K562 (cell line): ENCODE results near the gene HBEGF. TPM values are rescaled to one million over a fixed set of nuclear protein-coding genes. Genes with fewer than 3 reads are reported as not detected.

Source experiments
- ATAC-seq: fragments of 200-7000 bp; cut with Tn5 transposase; 3 replicates; pipeline ENCODE4 v1.9.1; 2020; ENCODE audit warnings: moderate library complexity
- BruUV-seq: library from RNA; stranded (reverse); fragments of 400-500 nt; replicated peaks from 2 replicates; lab custom pipeline; 2021; lab: Mats Ljungman, UMichigan
- CTCF ChIA-PET: fragments of 300-600 bp; formaldehyde crosslinking; extraction: SDS; loops from one replicate; lab custom pipeline; 2021; ENCODE audit warnings: low intra/inter-chr PET ratio; lab: Yijun Ruan, JAX
- POLR2A ChIA-PET: fragments of 300-600, 350-650 bp; sonication (Branson Sonifier 250); formaldehyde crosslinking; extraction: SDS; loops from one replicate; lab custom pipeline; 2021; ENCODE audit warnings: antibody characterized with exemption, inconsistent platforms; lab: Yijun Ruan, JAX
- DNase-seq, 4 experiments: peaks; one replicate each; pipeline versions ENCODE4 v3.0.0 to v3.0.0-alpha.2; 2011 to 2018; ENCODE audit warnings: low spot score in 3 of 4, mixed read lengths in 3 of 4; ENCODE audit errors: extremely low read depth in 1 of 4
- FAIRE-seq: peaks from 2 replicates; lab custom pipeline; 2011; peaks lifted over from hg19 to GRCh38; lab: Jason Lieb, UNC
- H2AFZ ChIP-seq: 2 replicates; pipeline ENCODE4 v1.6.0; 2011; ENCODE audit warnings: low read depth, low read length, control low read depth, inconsistent platforms
- H3K27ac ChIP-seq: fragments of 200-600 bp; 3 replicates; pipeline ENCODE4 v1.8.0; 2011; ENCODE audit warnings: low read depth, mild to moderate bottlenecking, control low read depth, inconsistent platforms, low read length, moderate library complexity, mixed read lengths; ENCODE audit errors: extremely low read depth
- H3K27me3 ChIP-seq, 2 experiments: fragments of 300-600 bp in 1 of 2; 2 replicates in 1 of 2; 3 replicates in 1 of 2; pipeline versions ENCODE4 v1.6.0 to v1.8.0; 2011; ENCODE audit warnings: inconsistent platforms in 2 of 2, low read length in 2 of 2, mild to moderate bottlenecking in 1 of 2, mixed read lengths in 1 of 2, moderate library complexity in 1 of 2; ENCODE audit not compliant: control insufficient read depth in 2 of 2, insufficient read depth in 2 of 2
- H3K36me3 ChIP-seq: fragments of 300-600 bp; 3 replicates; pipeline ENCODE4 v1.8.0; 2011; ENCODE audit warnings: mild to moderate bottlenecking, low read length, inconsistent platforms; ENCODE audit not compliant: control insufficient read depth, insufficient read depth
- H3K4me1 ChIP-seq, 2 experiments: fragments of 200-600 bp in 1 of 2; replicated peaks in 1 of 2; 2 replicates in 1 of 2; 3 replicates in 1 of 2; pipeline versions ENCODE4 v1.5.1 to v1.8.0; 2011; ENCODE audit warnings: inconsistent platforms in 2 of 2, low read length in 2 of 2, mild to moderate bottlenecking in 1 of 2, mixed read lengths in 1 of 2, moderate library complexity in 1 of 2; ENCODE audit not compliant: control insufficient read depth in 2 of 2, insufficient read depth in 2 of 2
- H3K4me2 ChIP-seq: 2 replicates; pipeline ENCODE4 v1.6.1; 2011; ENCODE audit warnings: low read length, control low read depth, inconsistent platforms, mixed read lengths; ENCODE audit not compliant: insufficient read depth
- H3K4me3 ChIP-seq: fragments of 200-600 bp; sonication (generic), shearing (Covaris generic); 2 replicates; pipeline ENCODE4 v1.5.1; 2016; ENCODE audit warnings: control low read depth, inconsistent platforms
- H3K79me2 ChIP-seq: fragments of 200-600 bp; 3 replicates; pipeline ENCODE4 v1.8.0; 2011; ENCODE audit warnings: low read length, inconsistent platforms; ENCODE audit not compliant: control insufficient read depth, insufficient read depth
- H3K9ac ChIP-seq, 2 experiments: 2 replicates each; pipeline versions ENCODE4 v1.6.0 to v1.6.1; 2011; ENCODE audit warnings: low read depth in 2 of 2, low read length in 2 of 2, control low read depth in 1 of 2, inconsistent platforms in 1 of 2, mild to moderate bottlenecking in 1 of 2, mixed read lengths in 1 of 2; ENCODE audit not compliant: insufficient read depth in 1 of 2
- H3K9me1 ChIP-seq: one replicate; pipeline ENCODE4 v1.6.0; 2011; ENCODE audit warnings: inconsistent platforms, mild to moderate bottlenecking, low read length, moderate library complexity; ENCODE audit not compliant: control insufficient read depth, insufficient read depth
- H3K9me3 ChIP-seq: replicated peaks from 2 replicates; pipeline ENCODE4 v1.5.1; 2011; ENCODE audit warnings: low read depth, low read length, inconsistent platforms; ENCODE audit not compliant: control insufficient read depth, insufficient read depth
- H4K20me1 ChIP-seq: replicated peaks from 2 replicates; pipeline ENCODE4 v1.6.1; 2011; ENCODE audit warnings: low read length, inconsistent platforms, mixed read lengths; ENCODE audit not compliant: control insufficient read depth, insufficient read depth
- BDP1 ChIP-seq: IDR thresholded peaks from 3 replicates; pipeline ENCODE4 v1.6.1; 2011; ENCODE audit not compliant: insufficient read length, insufficient read depth
- C11orf30 ChIP-seq: fragments of 450-650 bp; IDR thresholded peaks from 2 replicates; pipeline ENCODE4 v1.6.1; 2016; ENCODE audit warnings: low read depth, mild to moderate bottlenecking
- NFE2 ChIP-seq: IDR thresholded peaks from 2 replicates; pipeline ENCODE4 v1.6.1; 2014; ENCODE audit warnings: antibody characterized with exemption, low read depth
- PRPF4 ChIP-seq: fragments of 200-400 bp; formaldehyde crosslinking; IDR thresholded peaks from one replicate; pipeline ENCODE4 v1.6.1; 2017; ENCODE audit warnings: low read length, low read depth, mild to moderate bottlenecking; ENCODE audit not compliant: insufficient read depth, poor library complexity, severe bottlenecking
- PURB ChIP-seq: sonication (generic); formaldehyde crosslinking; IDR thresholded peaks from 2 replicates; pipeline ENCODE4 v1.9.0; 2021; ENCODE audit warnings: low read depth, mild to moderate bottlenecking, missing genetic modification reagents
- TGIF2 ChIP-seq: sonication (generic); formaldehyde crosslinking; IDR thresholded peaks from 2 replicates; pipeline ENCODE4 v1.8.1; 2022; ENCODE audit warnings: mild to moderate bottlenecking, missing genetic modification reagents, moderate library complexity
- U2AF1 ChIP-seq: fragments of 200-400 bp; formaldehyde crosslinking; optimal IDR thresholded peaks from 2 replicates; pipeline ENCODE3; 2017; ENCODE audit warnings: mild to moderate bottlenecking, low read depth, low read length, moderate library complexity
- ZNF263 ChIP-seq: sonication (generic); formaldehyde crosslinking; IDR thresholded peaks from 2 replicates; pipeline ENCODE4 v1.8.0; 2022; ENCODE audit warnings: mild to moderate bottlenecking, missing genetic modification reagents, borderline replicate concordance
- WGBS: fragments of 100-300 bp; shearing (Covaris generic); methylation state at CpG from one replicate; pipeline ENCODE4 v1.1.6; 2016; ENCODE audit warnings: low coverage, mixed read lengths; ENCODE audit not compliant: insufficient coverage; ENCODE audit errors: missing lambda C conversion rate; 5-methylcytosine and 5-hydroxymethylcytosine counted together
- in situ Hi-C: fragments of 300-500 bp; cut with MboI; formaldehyde crosslinking; loops from 4 replicates; pipeline ENCODE4 v1.15.0; 2018; ENCODE audit warnings: inconsistent platforms, mixed read lengths
- intact Hi-C: fragments of 100-400 bp; cut with micrococcal nuclease; formaldehyde crosslinking; loops from 2 replicates; pipeline ENCODE4 v1.14.2; 2022
- polyA plus RNA-seq, 8 experiments: library from polyadenylated mRNA; depleted of rRNA in 4 of 8; stranded (reverse) in 5 of 8; unstranded in 3 of 8; fragments of >200 nt; fragmentation: Nextera tagmentation in 2 of 8; fragmentation: Illumina TruSeq in 1 of 8; extraction: Ambion mirVana in 2 of 8; extraction: Trizol in 1 of 8; gene quantifications; 2 replicates each; pipeline versions ENCODE4 v1.2.1 to v1.2.3, GENCODE V29; 2011 to 2014; ENCODE audit warnings: inconsistent platforms in 1 of 8, missing spikeins in 1 of 8
- total RNA-seq, 7 experiments: library from RNA; depleted of rRNA in 6 of 7; stranded (reverse); fragments of >200 nt in 6 of 7; fragmentation: Illumina TruSeq in 2 of 7; extraction: Trizol in 2 of 7; gene quantifications; 2 replicates each; pipeline versions ENCODE4 v1.2.1 to v1.2.3, GENCODE V29; 2011 to 2021; ENCODE audit warnings: low replicate concordance in 1 of 7

HBEGF gene
- total and polyA plus RNA-seq, 9 of the 15 experiments (the other 6 are each of a cell fraction or from before 2014, with no cell fraction given): 0.11 to 1.1 (median 0.60) TPM

DNA sequence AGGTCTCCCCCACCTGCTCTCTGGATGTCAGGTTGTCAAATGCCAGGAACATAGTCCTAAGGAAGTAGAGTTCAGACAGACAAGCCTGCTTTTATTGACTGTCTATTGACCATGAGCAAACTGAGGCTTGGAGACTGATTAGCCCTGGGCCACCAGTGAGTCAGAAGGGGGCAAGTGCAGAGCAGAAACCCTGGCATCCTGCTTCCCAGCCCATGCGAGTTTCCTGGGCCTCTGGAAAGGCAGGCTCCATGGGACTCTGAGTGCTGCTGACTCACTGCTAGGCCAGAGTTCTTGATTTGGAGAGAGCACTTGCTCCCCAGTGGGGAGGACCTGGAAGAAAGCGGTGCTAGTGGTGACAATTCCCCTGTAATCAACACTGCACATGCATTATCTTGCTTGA lies 2.8 kb upstream of the HBEGF start:
- Histone ChIP-seq H3K36me3 (no peaks in the 10 kb centered on the region), H3K27ac (no peak overlapping the region), H3K4me1 (peaks cover 13 to 15% of the 10 kb centered on the region in 2 experiments; a peak in 4 of 5 replicates), H3K9me3 (no peaks in the 10 kb centered on the region), H2AFZ (peak overlapping the region; percentile 58), H3K9me1 (no peaks in the 10 kb centered on the region), H3K4me3 (no peak overlapping the region), H3K79me2 (no peaks in the 10 kb centered on the region), H3K9ac (peak overlapping the region in 1 of 2 experiments; percentile 74; a peak in 1 of 4 replicates), H3K27me3 (no peaks in the 10 kb centered on the region), H3K4me2 (no peak overlapping the region), H4K20me1 (no peaks in the 10 kb centered on the region)
- intact Hi-C loops: no loop called here
- CTCF ChIA-PET: no interaction called here
- POLR2A ChIA-PET: no interaction called here
- no TSS peak for BruUV-seq
- 0 out of 2 replicates have a peak, but pooled peaks have one; percentile 36 for TF ChIP-seq TGIF2 (CRISPR knock-in tag)
- no peak for TF ChIP-seq PRPF4
- no peak for TF ChIP-seq PURB (CRISPR knock-in tag)
- 0 out of 2 replicates have a peak, but pooled peaks have one; percentile 46 for TF ChIP-seq C11orf30
- no peak for TF ChIP-seq BDP1
- TF ChIP-seq U2AF1: no peak
- peak; percentile 88; the same call in 1 of the 2 replicates for TF ChIP-seq ZNF263
- TF ChIP-seq NFE2: peak; percentile 56; the same call in 1 of the 2 replicates
- WGBS: 40% methylated on average over 2 of the region's 2 CpGs
- DNase-seq: peak in 1 of 4 experiments; percentile 38
- in situ Hi-C loops: no loop called here
- no peak for ATAC-seq
- FAIRE-seq: no peak
